ENCODE results near the gene SLIT3.
A peak's percentile ranks its signal among the peaks of the same experiment; 100 is the strongest.

SLIT3 gene

GRCh38 chr5:169300468-169301385 lies at the start of gene SLIT3:
Gene SLIT3 (minus strand): TSS chr5:169301139. CDS start chr5:169300709, 430 bp downstream.
- TF ChIP-seq ZFP3 (CRISPR knock-in tag; IDR thresholded peaks at IDR 0.05) (no peak), RARB (CRISPR knock-in tag; IDR thresholded peaks at IDR 0.05) (no peak), PATZ1 (CRISPR knock-in tag; IDR thresholded peaks at IDR 0.05; ENCODE audit: borderline replicate concordance) (peak; percentile 93; the same call in 1 of the 2 replicates)
- peak; percentile 83 for ATAC-seq

- peak; percentile 62 for ATAC-seq
- TF ChIP-seq ZFP30 (CRISPR knock-in tag; IDR thresholded peaks at IDR 0.05) (no peak), TCF4 (CRISPR knock-in tag; IDR thresholded peaks at IDR 0.05; ENCODE audit: borderline replicate concordance) (no peak), OSR1 (CRISPR knock-in tag; IDR thresholded peaks at IDR 0.05) (no peak), ZNF70 (CRISPR knock-in tag; IDR thresholded peaks at IDR 0.05) (no peak), BACH2 (CRISPR knock-in tag; IDR thresholded peaks at IDR 0.05; ENCODE audit: borderline replicate concordance) (no peak), RARB (CRISPR knock-in tag; IDR thresholded peaks at IDR 0.05) (no peak), TSHZ2 (CRISPR knock-in tag; IDR thresholded peaks at IDR 0.05) (no peak)
Observed at GRCh38 chr5:169350016-169350415, 49.1 kb upstream of the SLIT3 start.

- TF ChIP-seq ZFP3 (CRISPR knock-in tag; IDR thresholded peaks at IDR 0.05) (no peak), TOX (CRISPR knock-in tag; IDR thresholded peaks at IDR 0.05; ENCODE audit: borderline replicate concordance) (peak; percentile 91; the same call in 1 of the 2 replicates)
- ATAC-seq, result no peak
Observed at GRCh38 chr5:169347786-169348185, 46.8 kb upstream of the SLIT3 start.

GRCh38 chr5:169344629-169345028 lies 43.7 kb upstream of the SLIT3 start:
- peak; percentile 50 for ATAC-seq

More at GRCh38 chr5:169344629-169345028, 43.7 kb upstream of the SLIT3 start:
- no peak for TF ChIP-seq SNAI2 (CRISPR knock-in tag; IDR thresholded peaks at IDR 0.05)
- no peak for TF ChIP-seq CSRNP3 (CRISPR knock-in tag; IDR thresholded peaks at IDR 0.05)
- no peak for TF ChIP-seq ISL1 (CRISPR knock-in tag; IDR thresholded peaks at IDR 0.05)
- TF ChIP-seq PPARA (CRISPR knock-in tag; IDR thresholded peaks at IDR 0.05; ENCODE audit: borderline replicate concordance), result no peak
- no peak for TF ChIP-seq POU6F1 (CRISPR knock-in tag; IDR thresholded peaks at IDR 0.05; ENCODE audit: borderline replicate concordance, low read depth)
- TF ChIP-seq RARB (CRISPR knock-in tag; IDR thresholded peaks at IDR 0.05), result no peak
- TF ChIP-seq ZNF565 (CRISPR knock-in tag; conservative IDR thresholded peaks at IDR 0.05; ENCODE audit: low read depth), result no peak
- TF ChIP-seq BACH2 (CRISPR knock-in tag; IDR thresholded peaks at IDR 0.05; ENCODE audit: borderline replicate concordance), result no peak
- TF ChIP-seq CREB5 (CRISPR knock-in tag; IDR thresholded peaks at IDR 0.05; ENCODE audit: low read depth), result no peak
- TF ChIP-seq ZFP30 (CRISPR knock-in tag; IDR thresholded peaks at IDR 0.05), result no peak
- TF ChIP-seq ZFP3 (CRISPR knock-in tag; IDR thresholded peaks at IDR 0.05), result no peak
- no peak for TF ChIP-seq ESRRG (CRISPR knock-in tag; IDR thresholded peaks at IDR 0.05)
- TF ChIP-seq GLIS3 (CRISPR knock-in tag; IDR thresholded peaks at IDR 0.05), result no peak
- TF ChIP-seq TCF4 (CRISPR knock-in tag; IDR thresholded peaks at IDR 0.05; ENCODE audit: borderline replicate concordance), result no peak
- TF ChIP-seq ZNF8 (CRISPR knock-in tag; IDR thresholded peaks at IDR 0.05), result no peak
- no peak for TF ChIP-seq TOX (CRISPR knock-in tag; IDR thresholded peaks at IDR 0.05; ENCODE audit: borderline replicate concordance)
- no peak for TF ChIP-seq ARNTL (CRISPR knock-in tag; IDR thresholded peaks at IDR 0.05; ENCODE audit: borderline replicate concordance, low read depth)
- TF ChIP-seq PATZ1 (CRISPR knock-in tag; IDR thresholded peaks at IDR 0.05; ENCODE audit: borderline replicate concordance), result no peak
- TF ChIP-seq OSR1 (CRISPR knock-in tag; IDR thresholded peaks at IDR 0.05), result no peak
- TF ChIP-seq ZC3H10 (CRISPR knock-in tag; IDR thresholded peaks at IDR 0.05), result no peak

Data from SK-N-SH treated with all-trans-retinoic acid at 6 μM for 48 hours (cell line).